Esophagus squamous epithelium (tissue), 4 donors: ENCODE data around the gene RIMBP2.

ENCODE experiments used
- POLR2A ChIP-seq, 4 donors: fragments of 450-650 bp; IDR thresholded peaks; one replicate each; pipeline ENCODE4 v1.6.1; 2017; ENCODE audit warnings: antibody characterized with exemption in 4 of 4, mild to moderate bottlenecking in 4 of 4, moderate library complexity in 3 of 4
- TF ChIP-seq, protein P1 (sequence below), 6 experiments: fragments of 450-650 bp in 4 of 6; fragments of 200-600 bp in 2 of 6; sonication (generic) in 2 of 6; IDR thresholded peaks; one replicate each; pipeline ENCODE4 v1.5.1; 2016 to 2019; ENCODE audit warnings: antibody characterized with exemption in 6 of 6, mild to moderate bottlenecking in 4 of 6, moderate library complexity in 4 of 6

DNA sequence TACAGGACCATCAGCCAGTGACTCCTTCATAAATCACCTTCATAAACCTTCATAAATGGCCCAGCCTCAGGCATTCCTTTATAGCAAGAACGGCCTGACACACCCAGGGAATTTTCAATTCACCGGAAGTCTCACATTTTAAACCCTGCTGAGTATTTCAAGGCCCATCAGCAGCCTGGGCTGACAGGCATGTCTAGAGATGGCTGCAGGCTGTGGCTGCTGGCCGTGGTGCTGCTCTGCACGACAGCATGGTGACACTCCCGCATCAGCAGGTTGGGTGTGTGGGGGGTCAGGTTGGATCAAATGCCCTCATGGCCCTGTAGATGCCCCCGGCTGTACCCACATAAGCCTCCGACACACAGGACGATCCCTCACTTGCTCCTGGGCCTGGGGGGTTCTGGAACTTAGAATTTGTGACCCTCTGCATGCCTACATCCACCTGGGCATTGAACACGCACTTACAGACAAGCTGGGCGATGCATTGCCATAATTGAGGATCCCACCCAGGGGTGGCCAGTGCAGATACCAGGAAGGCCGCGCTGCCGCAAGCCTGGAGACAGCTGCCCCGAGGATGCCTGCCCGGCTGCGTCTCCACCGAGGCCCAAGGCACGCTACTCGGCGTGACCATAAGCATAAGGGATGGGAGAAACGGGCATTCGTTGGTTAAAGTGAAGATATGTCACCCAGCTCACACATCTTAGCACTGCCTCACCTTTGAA lies 254.1 kb downstream of the RIMBP2 start:
- TF ChIP-seq, protein P1, sequence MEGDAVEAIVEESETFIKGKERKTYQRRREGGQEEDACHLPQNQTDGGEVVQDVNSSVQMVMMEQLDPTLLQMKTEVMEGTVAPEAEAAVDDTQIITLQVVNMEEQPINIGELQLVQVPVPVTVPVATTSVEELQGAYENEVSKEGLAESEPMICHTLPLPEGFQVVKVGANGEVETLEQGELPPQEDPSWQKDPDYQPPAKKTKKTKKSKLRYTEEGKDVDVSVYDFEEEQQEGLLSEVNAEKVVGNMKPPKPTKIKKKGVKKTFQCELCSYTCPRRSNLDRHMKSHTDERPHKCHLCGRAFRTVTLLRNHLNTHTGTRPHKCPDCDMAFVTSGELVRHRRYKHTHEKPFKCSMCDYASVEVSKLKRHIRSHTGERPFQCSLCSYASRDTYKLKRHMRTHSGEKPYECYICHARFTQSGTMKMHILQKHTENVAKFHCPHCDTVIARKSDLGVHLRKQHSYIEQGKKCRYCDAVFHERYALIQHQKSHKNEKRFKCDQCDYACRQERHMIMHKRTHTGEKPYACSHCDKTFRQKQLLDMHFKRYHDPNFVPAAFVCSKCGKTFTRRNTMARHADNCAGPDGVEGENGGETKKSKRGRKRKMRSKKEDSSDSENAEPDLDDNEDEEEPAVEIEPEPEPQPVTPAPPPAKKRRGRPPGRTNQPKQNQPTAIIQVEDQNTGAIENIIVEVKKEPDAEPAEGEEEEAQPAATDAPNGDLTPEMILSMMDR (IDR thresholded peaks at IDR 0.05): no peak
- no peak for TF ChIP-seq POLR2A (IDR thresholded peaks at IDR 0.05)
